HG02588 (cell line): ENCODE results near the gene MYH9.
"Not testable (repeated sequence)": the region's sequence is repeated elsewhere in the genome, so short reads cannot be mapped to it uniquely, and the experiment has no call there.

Experiments used
- ATAC-seq: cut with Tn5 transposase; IDR thresholded peaks from one replicate; pipeline ENCODE4 v1.9.1; 2021; ENCODE audit warnings: mild to moderate bottlenecking, moderate library complexity; ENCODE audit not compliant: unreplicated experiment

MYH9 gene

GRCh38 chr22:36296690-36297089 lies 91.1 kb downstream of the MYH9 start:
- no peak for ATAC-seq

- no peak for ATAC-seq
Observed at GRCh38 chr22:36295247-36295646, 92.5 kb downstream of the MYH9 start.

- ATAC-seq: no peak
Observed at GRCh38 chr22:36294801-36295200, 93.0 kb downstream of the MYH9 start.

GRCh38 chr22:36294293-36294620 lies 93.5 kb downstream of the MYH9 start:
- no peak for ATAC-seq

GRCh38 chr22:36293606-36294292 lies 94.0 kb downstream of the MYH9 start:
- no peak for ATAC-seq

- ATAC-seq: no peak
Observed at GRCh38 chr22:36292823-36293530, 94.8 kb downstream of the MYH9 start.

GRCh38 chr22:36291831-36292740 lies 95.7 kb downstream of the MYH9 start:
- no peak for ATAC-seq

GRCh38 chr22:36290391-36291075 lies 97.2 kb downstream of the MYH9 start:
- not testable (repeated sequence) for ATAC-seq

- not testable (repeated sequence) for ATAC-seq
Observed at GRCh38 chr22:36289948-36290371, 97.8 kb downstream of the MYH9 start.

- ATAC-seq: no peak
Observed at GRCh38 chr22:36289406-36289870, 98.3 kb downstream of the MYH9 start.

- no peak for ATAC-seq
Observed at GRCh38 chr22:36288571-36289405, 99.0 kb downstream of the MYH9 start.

GRCh38 chr22:36287881-36288515 lies 99.8 kb downstream of the MYH9 start:
- no peak for ATAC-seq

- no peak for ATAC-seq
Observed at GRCh38 chr22:36286096-36286957, 101.4 kb downstream of the MYH9 start.

- no peak for ATAC-seq
Observed at GRCh38 chr22:36285545-36285944, 102.2 kb downstream of the MYH9 start.

- no peak for ATAC-seq
Observed at GRCh38 chr22:36285017-36285416, 102.8 kb downstream of the MYH9 start.

GRCh38 chr22:36284171-36284571 lies 103.6 kb downstream of the MYH9 start:
- ATAC-seq: no peak

GRCh38 chr22:36282328-36282831 lies 105.4 kb downstream of the MYH9 start:
- ATAC-seq: no peak

- ATAC-seq: no peak
Observed at GRCh38 chr22:36281781-36282327, 105.9 kb downstream of the MYH9 start.
